ENCODE data around the gene KRTAP10-4. TPM values are rescaled to one million over a fixed set of nuclear protein-coding genes. Genes with fewer than 3 reads are reported as not detected.
"Not testable (repeated sequence)": the region's sequence is repeated elsewhere in the genome, so short reads cannot be mapped to it uniquely, and the experiment has no call there.

The KRTAP10-4 gene
- total RNA-seq, 6 experiments from 2014 or later = not detected

DNA sequence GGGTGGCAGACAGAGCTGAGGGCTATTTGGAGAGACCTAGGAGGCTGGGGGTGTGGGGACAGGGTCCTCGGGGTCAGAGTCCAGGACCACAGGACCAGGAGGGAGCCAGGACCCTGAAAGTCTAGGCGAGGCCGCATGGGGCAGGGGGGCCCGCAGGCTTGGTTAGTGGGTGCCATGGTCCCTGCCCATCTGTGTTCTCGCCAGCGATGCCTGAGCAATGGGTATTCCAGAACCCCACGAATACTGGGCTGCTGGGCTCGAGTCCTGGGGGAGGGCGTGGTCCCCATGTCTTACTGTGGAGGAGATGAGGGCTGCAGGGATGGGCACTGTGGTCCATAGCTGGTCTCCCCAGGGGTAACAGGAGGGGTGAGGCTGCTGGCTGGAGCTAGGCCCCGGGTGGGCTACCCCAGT is 16.8 kb downstream of the KRTAP10-4 start:
- no peak for DNase-seq
- no peak overlapping the region for H3K27ac Mint-ChIP-seq
- peaks cover 9% of the 10 kb centered on the region; the same call in 1 of the 2 replicates for H3K4me1 Mint-ChIP-seq (ENCODE audit: low read depth)
- H3K9me3 Mint-ChIP-seq = peaks cover 13% of the 10 kb centered on the region
- TF ChIP-seq, protein P1, sequence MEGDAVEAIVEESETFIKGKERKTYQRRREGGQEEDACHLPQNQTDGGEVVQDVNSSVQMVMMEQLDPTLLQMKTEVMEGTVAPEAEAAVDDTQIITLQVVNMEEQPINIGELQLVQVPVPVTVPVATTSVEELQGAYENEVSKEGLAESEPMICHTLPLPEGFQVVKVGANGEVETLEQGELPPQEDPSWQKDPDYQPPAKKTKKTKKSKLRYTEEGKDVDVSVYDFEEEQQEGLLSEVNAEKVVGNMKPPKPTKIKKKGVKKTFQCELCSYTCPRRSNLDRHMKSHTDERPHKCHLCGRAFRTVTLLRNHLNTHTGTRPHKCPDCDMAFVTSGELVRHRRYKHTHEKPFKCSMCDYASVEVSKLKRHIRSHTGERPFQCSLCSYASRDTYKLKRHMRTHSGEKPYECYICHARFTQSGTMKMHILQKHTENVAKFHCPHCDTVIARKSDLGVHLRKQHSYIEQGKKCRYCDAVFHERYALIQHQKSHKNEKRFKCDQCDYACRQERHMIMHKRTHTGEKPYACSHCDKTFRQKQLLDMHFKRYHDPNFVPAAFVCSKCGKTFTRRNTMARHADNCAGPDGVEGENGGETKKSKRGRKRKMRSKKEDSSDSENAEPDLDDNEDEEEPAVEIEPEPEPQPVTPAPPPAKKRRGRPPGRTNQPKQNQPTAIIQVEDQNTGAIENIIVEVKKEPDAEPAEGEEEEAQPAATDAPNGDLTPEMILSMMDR (IDR thresholded peaks at IDR 0.05) = no peak
- H3K4me3 Mint-ChIP-seq = no peak overlapping the region
- no peaks in the 10 kb centered on the region; the same call in 1 of the 2 replicates for H3K36me3 Mint-ChIP-seq (ENCODE audit: low read depth)
- H3K27me3 Mint-ChIP-seq (ENCODE audit: insufficient read depth) = peaks cover 9% of the 10 kb centered on the region

DNA sequence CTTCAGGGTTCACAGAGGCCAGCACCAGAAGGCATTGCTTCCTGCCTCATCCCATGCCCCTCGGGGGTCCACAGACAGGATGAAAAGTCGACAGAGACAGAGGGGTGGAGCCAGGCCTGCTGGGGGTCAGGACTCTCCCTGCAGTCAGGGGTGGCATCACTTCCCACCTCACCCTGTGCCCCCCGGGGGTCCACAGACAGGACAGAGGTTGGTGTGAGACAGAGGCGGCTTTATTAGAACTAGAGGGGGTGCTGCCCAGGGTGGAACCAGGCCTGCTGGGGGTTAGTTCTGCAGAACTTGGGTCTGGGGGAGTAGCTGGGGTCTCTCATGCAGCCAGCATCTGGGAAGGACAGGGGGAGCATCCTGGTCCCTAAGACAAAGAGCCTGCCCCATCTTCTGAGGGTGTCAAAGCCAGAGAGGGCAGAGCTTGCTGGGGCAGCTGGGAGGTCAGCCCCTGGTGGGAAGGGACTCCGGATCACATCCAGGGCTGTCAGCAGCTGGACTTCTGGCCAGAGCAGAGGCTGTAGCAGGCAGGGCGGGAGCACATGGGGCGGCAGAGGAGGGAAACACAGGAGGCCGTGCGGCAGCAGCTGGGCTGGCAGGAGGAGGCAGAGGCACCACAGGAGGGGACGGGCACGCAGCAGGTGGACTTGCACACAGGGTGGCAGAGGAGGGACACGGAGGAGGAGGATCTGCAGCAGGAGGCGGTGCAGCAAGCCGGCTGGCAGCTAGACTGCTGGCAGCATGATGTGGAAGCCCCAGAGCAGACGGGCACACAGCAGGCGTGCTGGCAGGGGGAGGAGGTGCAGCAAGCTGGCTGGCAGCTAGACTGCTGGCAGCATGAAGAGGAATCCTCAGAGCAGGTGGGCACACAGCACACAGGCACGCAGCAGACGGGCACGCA is 17.6 kb downstream of the KRTAP10-4 start:
- H3K9me3 Mint-ChIP-seq; H3K36me3 Mint-ChIP-seq (ENCODE audit: low read depth): not testable (repeated sequence)

DNA sequence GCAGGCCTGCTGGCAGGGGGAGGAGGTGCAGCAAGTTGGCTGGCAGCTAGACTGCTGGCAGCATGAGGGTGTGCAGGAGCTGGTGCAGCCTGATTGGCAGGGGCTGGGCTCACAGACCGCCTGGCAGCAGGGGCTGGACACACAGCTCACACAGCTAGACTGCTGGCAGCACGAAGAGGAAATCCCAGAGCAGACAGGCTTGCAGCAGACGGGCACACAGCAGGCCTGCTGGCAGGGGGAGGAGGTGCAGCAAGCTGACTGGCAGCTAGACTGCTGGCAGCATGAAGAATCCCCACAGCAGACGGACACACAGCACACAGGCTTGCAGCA is 18.2 kb downstream of the KRTAP10-4 start:
- H3K27ac Mint-ChIP-seq; H3K27me3 Mint-ChIP-seq (ENCODE audit: insufficient read depth); H3K36me3 Mint-ChIP-seq (ENCODE audit: low read depth): not testable (repeated sequence)

More for the DNA sequence above, 17.6 kb downstream of the KRTAP10-4 start:
- not testable (repeated sequence) for DNase-seq; H3K4me3 Mint-ChIP-seq; H3K27ac Mint-ChIP-seq; H3K4me1 Mint-ChIP-seq (ENCODE audit: low read depth)
- peaks cover 10% of the 10 kb centered on the region for H3K27me3 Mint-ChIP-seq (ENCODE audit: insufficient read depth)

DNA sequence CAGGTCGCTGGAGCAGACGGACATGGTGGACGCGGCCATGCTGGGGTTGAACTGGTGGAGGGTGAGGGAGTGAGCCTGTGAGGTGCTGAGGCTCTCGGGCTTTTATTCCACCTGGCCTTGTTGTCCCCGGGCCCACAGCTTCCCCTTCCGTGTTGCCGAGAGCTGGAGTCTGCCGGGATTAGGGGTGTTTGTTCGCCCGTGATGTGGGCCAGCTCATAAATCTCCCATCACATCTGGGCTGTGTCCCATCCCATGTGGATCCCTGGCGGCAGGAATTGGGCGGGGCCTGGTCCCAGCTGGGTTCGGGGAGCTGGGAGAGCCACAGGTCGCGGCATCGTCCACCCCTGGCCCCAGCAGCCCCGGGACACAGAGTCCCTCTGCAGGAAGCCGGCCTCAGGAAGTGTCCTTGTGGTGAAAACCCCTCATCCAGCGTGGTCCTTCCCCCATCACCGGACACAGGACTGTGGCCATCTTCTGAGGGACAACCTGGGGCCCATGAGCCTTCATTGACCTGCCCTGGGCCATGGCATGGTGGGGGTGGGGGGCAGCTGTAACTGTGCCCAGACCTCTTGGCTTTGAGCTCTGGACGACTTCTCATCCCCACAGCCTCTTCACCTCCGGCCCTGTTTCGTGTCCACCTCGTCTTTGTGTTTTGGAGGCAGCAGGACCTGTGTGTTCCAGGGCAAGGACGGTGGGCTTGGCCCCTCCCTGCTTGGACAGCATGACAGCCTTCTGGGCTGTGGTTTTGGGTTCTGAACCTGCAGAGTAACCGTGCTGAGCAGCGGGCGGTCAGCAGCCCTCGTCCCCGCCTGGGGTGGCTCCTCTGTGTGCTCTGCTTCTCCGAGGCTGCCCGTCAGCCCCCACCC is 19.1 kb downstream of the KRTAP10-4 start, which contains the start of gene KRTAP10-6:
KRTAP10-6 (minus strand) TSS at position 60 of the 866 bp plus-strand sequence; CDS start at position 39, 21 bp downstream.
- H3K4me3 Mint-ChIP-seq = no peak within 1 kb of the TSS
- H3K27ac Mint-ChIP-seq = no peak within 1 kb of the TSS
- H3K9me3 Mint-ChIP-seq = peaks cover 5% of the 10 kb centered on the region; the same call in 1 of the 2 replicates
- DNase-seq = no peak
- H3K36me3 Mint-ChIP-seq (ENCODE audit: low read depth) = no peaks in the 10 kb centered on the region
- H3K4me1 Mint-ChIP-seq (ENCODE audit: low read depth) = peaks cover 9% of the 10 kb centered on the region; the same call in 1 of the 2 replicates
- peaks cover 8% of the 10 kb centered on the region for H3K27me3 Mint-ChIP-seq (ENCODE audit: insufficient read depth)
- TF ChIP-seq, protein P1 (IDR thresholded peaks at IDR 0.05) = no peak

More for the DNA sequence above, 18.2 kb downstream of the KRTAP10-4 start:
- not testable (repeated sequence) for DNase-seq; H3K4me1 Mint-ChIP-seq (ENCODE audit: low read depth); H3K9me3 Mint-ChIP-seq; H3K4me3 Mint-ChIP-seq

DNA sequence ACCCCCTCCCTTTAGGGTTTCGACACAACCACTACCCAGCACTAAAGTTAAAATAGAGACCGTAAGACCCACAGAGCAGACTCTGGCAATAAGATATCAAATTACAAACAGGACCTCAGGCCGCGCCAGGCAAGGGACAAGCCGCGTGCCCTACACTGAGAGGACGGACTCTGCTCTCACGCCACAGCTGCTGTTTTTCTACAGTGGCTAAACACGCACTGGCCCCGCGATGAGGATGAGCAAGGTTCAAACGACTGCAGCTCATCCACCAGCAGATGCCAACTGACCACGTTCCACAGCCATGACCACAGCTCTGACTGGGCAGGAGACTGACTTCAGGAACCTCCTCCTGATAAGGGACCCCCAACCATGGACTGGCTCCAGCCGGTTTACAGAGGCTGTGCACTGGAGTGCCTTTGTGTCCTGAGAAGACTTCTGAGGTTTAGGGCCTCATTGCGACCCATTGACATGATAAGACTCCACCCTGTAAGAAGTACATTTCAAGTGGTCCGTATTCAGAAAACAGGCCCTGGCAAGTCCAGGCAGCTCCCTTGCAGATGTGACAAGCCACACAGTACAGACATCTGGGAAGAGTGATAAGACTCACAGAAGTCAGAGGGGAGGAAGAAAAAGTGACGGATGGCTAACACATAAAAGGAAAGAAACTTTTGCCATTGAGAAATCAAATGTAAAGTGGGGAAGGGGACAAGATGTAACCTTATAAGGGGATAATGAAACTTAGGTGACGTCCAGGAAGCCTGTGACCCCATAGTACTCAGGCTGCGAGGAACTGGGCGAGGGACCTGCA is 20.3 kb downstream of the KRTAP10-4 start:
- TF ChIP-seq, protein P1 (IDR thresholded peaks at IDR 0.05) = no peak
- no peak for DNase-seq
- Mint-ChIP-seq H3K9me3 (peaks cover 5% of the 10 kb centered on the region), H3K4me1 (ENCODE audit: low read depth) (peaks cover 9% of the 10 kb centered on the region; the same call in 1 of the 2 replicates), H3K36me3 (ENCODE audit: low read depth) (no peaks in the 10 kb centered on the region), H3K27ac (no peak overlapping the region), H3K4me3 (no peak overlapping the region), H3K27me3 (ENCODE audit: insufficient read depth) (peaks cover 8% of the 10 kb centered on the region)

DNA sequence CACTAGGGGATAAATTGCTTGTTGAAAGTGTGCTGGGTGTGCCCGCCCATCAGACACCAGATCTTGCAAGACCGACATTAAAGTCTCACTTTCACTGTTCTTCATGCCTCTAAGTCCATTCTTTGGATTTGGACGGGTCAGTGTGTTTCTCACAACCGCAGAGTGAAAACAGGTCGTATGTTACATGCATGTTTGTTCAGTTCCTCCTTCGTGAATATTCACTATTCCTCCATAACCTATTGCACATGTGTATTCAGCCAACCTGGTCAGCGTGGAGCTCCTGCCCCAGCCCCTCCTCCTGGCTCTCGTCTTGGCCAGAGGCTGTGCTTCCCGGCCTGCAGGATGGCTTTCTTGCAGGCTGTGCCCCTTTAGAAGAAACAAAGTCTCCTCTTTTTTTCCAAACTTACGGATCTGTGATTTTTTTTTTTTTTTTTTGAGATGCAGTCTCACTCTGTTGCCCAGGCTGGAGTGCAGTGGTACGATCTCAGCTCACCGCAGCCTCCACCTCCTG is 20.9 kb downstream of the KRTAP10-4 start:
- TF ChIP-seq, protein P1 (IDR thresholded peaks at IDR 0.05) = no peak
- H3K9me3 Mint-ChIP-seq = peaks cover 2% of the 10 kb centered on the region
- H3K36me3 Mint-ChIP-seq (ENCODE audit: low read depth) = no peaks in the 10 kb centered on the region
- peaks cover 9% of the 10 kb centered on the region; the same call in 1 of the 2 replicates for H3K4me1 Mint-ChIP-seq (ENCODE audit: low read depth)
- peaks cover 9% of the 10 kb centered on the region for H3K27me3 Mint-ChIP-seq (ENCODE audit: insufficient read depth)
- no peak for DNase-seq
- H3K27ac Mint-ChIP-seq = no peak overlapping the region
- no peak overlapping the region for H3K4me3 Mint-ChIP-seq
